MM.1S (cell line): Measurements from ENCODE around the gene CXCR4.

ENCODE experiments used
- EZH2 ChIP-seq: fragments of 300-600 bp; sonication (generic); optimal IDR thresholded peaks from 2 replicates; pipeline ENCODE3; 2017; ENCODE audit warnings: low read depth, mild to moderate bottlenecking, antibody characterized with exemption, low read length, mixed read lengths
- TF ChIP-seq, protein P1 (sequence below): fragments of 300-600 bp; sonication (generic); IDR thresholded peaks from 2 replicates; pipeline ENCODE4 v1.5.1; 2016; ENCODE audit warnings: antibody characterized with exemption, low read length, mixed read lengths

DNA sequence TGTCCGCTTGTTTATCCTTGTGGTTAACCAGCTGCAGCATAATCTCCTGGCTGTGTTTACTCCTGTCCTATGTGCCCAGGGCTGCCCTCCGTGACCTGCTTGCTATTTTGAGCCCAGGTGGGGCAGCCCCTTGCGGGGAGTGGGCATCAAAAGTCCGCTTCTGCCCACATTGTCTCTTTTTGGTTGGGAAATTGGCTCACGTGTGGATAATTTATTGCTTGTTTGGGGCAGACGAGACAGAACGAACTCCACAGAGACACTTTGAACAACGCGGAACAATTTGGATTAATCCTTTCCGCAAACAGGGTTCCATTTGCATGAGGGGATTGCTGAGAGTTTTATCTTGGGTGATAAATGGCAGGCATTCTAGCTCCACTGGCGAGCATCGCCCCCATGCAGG lies 8.1 kb upstream of the CXCR4 start:
- TF ChIP-seq, protein P1, sequence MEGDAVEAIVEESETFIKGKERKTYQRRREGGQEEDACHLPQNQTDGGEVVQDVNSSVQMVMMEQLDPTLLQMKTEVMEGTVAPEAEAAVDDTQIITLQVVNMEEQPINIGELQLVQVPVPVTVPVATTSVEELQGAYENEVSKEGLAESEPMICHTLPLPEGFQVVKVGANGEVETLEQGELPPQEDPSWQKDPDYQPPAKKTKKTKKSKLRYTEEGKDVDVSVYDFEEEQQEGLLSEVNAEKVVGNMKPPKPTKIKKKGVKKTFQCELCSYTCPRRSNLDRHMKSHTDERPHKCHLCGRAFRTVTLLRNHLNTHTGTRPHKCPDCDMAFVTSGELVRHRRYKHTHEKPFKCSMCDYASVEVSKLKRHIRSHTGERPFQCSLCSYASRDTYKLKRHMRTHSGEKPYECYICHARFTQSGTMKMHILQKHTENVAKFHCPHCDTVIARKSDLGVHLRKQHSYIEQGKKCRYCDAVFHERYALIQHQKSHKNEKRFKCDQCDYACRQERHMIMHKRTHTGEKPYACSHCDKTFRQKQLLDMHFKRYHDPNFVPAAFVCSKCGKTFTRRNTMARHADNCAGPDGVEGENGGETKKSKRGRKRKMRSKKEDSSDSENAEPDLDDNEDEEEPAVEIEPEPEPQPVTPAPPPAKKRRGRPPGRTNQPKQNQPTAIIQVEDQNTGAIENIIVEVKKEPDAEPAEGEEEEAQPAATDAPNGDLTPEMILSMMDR: no peak
- no peak for TF ChIP-seq EZH2
